ENCODE results near the gene PRLR. TPM values are rescaled to one million over a fixed set of nuclear protein-coding genes. Genes with fewer than 3 reads are reported as not detected.
"Not testable (repeated sequence)": the region's sequence is repeated elsewhere in the genome, so short reads cannot be mapped to it uniquely, and the experiment has no call there.

PRLR gene
- total and polyA plus RNA-seq, 4 donors: 3.5 to 44.5 (median 14.3) TPM

DNA sequence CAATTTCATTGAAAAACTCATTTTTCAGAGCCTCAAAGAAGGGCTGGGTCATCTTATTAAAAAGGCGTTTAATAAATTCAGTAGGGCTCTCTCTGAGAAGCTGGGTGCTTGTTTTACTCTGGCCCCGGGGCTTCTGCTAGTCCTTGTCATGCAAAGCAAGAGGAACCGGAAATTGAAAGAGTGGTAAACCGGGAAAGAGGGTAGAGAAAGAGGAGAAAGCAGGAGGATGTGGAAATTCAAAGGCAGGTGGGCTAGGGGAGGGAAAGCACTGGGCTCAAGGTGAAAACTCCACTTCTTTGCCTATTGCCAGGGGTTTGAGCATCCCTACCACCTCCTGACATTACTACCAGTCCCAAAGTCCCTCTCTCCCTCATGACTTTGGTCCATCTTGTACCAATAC is 118.0 kb downstream of the PRLR start (continued):
- TF ChIP-seq, protein P1, sequence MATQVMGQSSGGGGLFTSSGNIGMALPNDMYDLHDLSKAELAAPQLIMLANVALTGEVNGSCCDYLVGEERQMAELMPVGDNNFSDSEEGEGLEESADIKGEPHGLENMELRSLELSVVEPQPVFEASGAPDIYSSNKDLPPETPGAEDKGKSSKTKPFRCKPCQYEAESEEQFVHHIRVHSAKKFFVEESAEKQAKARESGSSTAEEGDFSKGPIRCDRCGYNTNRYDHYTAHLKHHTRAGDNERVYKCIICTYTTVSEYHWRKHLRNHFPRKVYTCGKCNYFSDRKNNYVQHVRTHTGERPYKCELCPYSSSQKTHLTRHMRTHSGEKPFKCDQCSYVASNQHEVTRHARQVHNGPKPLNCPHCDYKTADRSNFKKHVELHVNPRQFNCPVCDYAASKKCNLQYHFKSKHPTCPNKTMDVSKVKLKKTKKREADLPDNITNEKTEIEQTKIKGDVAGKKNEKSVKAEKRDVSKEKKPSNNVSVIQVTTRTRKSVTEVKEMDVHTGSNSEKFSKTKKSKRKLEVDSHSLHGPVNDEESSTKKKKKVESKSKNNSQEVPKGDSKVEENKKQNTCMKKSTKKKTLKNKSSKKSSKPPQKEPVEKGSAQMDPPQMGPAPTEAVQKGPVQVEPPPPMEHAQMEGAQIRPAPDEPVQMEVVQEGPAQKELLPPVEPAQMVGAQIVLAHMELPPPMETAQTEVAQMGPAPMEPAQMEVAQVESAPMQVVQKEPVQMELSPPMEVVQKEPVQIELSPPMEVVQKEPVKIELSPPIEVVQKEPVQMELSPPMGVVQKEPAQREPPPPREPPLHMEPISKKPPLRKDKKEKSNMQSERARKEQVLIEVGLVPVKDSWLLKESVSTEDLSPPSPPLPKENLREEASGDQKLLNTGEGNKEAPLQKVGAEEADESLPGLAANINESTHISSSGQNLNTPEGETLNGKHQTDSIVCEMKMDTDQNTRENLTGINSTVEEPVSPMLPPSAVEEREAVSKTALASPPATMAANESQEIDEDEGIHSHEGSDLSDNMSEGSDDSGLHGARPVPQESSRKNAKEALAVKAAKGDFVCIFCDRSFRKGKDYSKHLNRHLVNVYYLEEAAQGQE (IDR thresholded peaks at IDR 0.05): no peak
- TF ChIP-seq, protein P2, sequence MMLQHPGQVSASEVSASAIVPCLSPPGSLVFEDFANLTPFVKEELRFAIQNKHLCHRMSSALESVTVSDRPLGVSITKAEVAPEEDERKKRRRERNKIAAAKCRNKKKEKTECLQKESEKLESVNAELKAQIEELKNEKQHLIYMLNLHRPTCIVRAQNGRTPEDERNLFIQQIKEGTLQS (IDR thresholded peaks at IDR 0.05): no peak

DNA sequence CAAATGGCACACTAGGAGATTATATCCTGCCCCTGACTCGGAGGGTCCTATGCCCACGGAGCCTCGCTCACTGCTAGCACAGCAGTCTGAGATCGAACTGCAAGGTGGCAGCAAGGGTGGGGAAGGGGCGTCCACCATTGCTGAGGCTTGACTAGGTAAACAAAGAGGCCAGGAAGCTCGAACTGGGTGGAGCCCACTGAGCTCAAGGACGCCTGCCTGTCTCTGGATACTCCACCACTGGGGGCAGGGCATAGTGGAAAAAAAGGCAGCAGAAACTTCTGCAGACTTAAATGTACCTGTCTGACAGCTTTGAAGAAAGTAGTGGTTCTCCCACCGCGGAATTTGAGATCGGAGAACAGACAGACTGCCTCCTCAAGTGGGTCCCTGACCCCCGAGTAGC is 125.7 kb downstream of the PRLR start:
- not testable (repeated sequence) for H3K4me1 ChIP-seq (ENCODE audit: control insufficient read depth in 4 of 4, insufficient read depth in 4 of 4, low read length in 3 of 4); H3K36me3 ChIP-seq (ENCODE audit: control insufficient read depth in 4 of 4, insufficient read depth in 3 of 4, low read depth in 1 of 4, low read length in 3 of 4); H3K27me3 ChIP-seq (ENCODE audit: control insufficient read depth in 4 of 4, insufficient read depth in 4 of 4, low read length in 3 of 4); H3K9ac ChIP-seq (ENCODE audit: low read depth in 1 of 2, low read length in 2 of 2); DNase-seq (ENCODE audit: low spot score); H3K4me3 ChIP-seq (ENCODE audit: low read depth in 1 of 3, low read length in 3 of 3); H3K9me3 ChIP-seq (ENCODE audit: control insufficient read depth in 4 of 4, low read length in 3 of 4); H3K27ac ChIP-seq (ENCODE audit: low read depth in 1 of 2, low read length in 2 of 2)
- WGBS: 89% methylated on average over 11 of the region's 11 CpGs

DNA sequence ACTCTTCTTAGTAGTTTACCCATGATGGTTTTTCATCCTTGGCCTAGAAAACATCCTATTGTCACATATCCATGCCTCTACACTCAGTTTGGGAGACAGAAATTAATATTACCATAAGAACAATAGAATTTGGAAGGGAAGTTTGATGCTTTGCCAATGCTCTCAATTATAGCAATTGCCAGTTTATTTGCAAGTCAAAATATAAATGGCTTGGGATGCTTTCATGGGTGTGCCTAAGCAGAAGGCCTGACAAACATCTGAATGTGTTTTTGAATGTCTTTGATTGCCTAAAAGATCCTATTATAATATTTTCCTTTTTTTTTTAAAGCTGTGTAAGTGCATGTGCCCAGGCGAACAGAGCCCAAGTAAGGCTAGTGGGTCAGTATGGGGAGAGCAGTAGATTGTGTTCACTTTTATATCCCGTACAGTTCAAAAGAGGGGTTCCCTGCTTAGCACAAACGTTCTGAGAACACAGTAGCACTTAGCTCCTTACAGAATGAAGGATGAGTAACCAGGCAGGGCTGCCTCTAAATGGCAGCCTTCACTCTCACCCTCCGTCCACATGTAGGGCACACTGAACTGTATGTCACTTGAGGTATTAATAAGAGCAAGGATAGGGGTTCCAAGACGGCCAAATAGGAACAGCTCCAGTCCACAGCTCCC is 126.5 kb downstream of the PRLR start:
- Histone ChIP-seq H3K27me3 (ENCODE audit: control insufficient read depth in 4 of 4, insufficient read depth in 4 of 4, low read length in 3 of 4) (no peaks in the 10 kb centered on the region), H3K9ac (ENCODE audit: low read depth in 1 of 2, low read length in 2 of 2) (no peak overlapping the region), H3K9me3 (ENCODE audit: control insufficient read depth in 4 of 4, low read length in 3 of 4) (no peaks in the 10 kb centered on the region), H3K27ac (ENCODE audit: low read depth in 1 of 2, low read length in 2 of 2) (no peak overlapping the region), H3K4me1 (ENCODE audit: control insufficient read depth in 4 of 4, insufficient read depth in 4 of 4, low read length in 3 of 4) (peaks cover 0 to 4% (median 0%) of the 10 kb centered on the region in 4 donors), H3K36me3 (ENCODE audit: control insufficient read depth in 4 of 4, insufficient read depth in 3 of 4, low read depth in 1 of 4, low read length in 3 of 4) (no peaks in the 10 kb centered on the region), H3K4me3 (ENCODE audit: low read depth in 1 of 3, low read length in 3 of 3) (no peak overlapping the region)
- TF ChIP-seq, protein P1 (IDR thresholded peaks at IDR 0.05): no peak
- TF ChIP-seq GABPA (IDR thresholded peaks at IDR 0.05 in 1 of 2, conservative IDR thresholded peaks at IDR 0.05 in 1 of 2) (no peak), SP1 (IDR thresholded peaks at IDR 0.05) (no peak), NR2F2 (IDR thresholded peaks at IDR 0.05) (no peak), HNF4G (IDR thresholded peaks at IDR 0.05) (no peak), FOXA2 (IDR thresholded peaks at IDR 0.05) (no peak)
- 92% methylated on average over 5 of the region's 5 CpGs for WGBS
- DNase-seq (ENCODE audit: low spot score): no peak

All from liver (tissue), 9 donors.